HG03575 (cell line): Measurements from ENCODE around the gene TTC33.
A peak's percentile ranks its signal among the peaks of the same experiment; 100 is the strongest.
"Not testable (repeated sequence)": the region's sequence is repeated elsewhere in the genome, so short reads cannot be mapped to it uniquely, and the experiment has no call there.

Experiments used
- ATAC-seq: cut with Tn5 transposase; IDR thresholded peaks from one replicate; pipeline ENCODE4 v1.9.1; 2021; ENCODE audit not compliant: unreplicated experiment, insufficient number of reproducible peaks, low FRiP score; ENCODE audit errors: extremely low read depth

The TTC33 gene

DNA sequence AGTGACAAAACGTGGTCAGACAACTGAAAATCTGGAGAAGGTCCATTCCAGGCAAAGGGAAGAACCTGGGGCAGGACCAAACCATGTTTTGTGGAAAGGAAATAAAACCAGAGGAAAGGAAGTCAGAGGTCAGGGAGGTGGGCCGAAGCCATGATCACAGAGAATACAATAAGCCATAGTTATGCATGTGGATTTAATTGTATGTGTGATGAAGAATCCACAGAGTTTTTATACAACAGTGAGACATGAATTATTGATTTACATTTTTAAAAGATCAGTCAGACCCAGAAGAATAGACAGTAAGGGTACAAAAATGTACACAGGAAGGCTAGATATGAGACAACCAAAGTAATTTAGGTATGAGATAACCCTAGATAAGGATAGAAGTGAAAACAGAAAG, 20.8 kb downstream of the TTC33 start:
- ATAC-seq: no peak

GRCh38 chr5:40733879-40734563, 21.7 kb downstream of the TTC33 start:
- no peak for ATAC-seq

GRCh38 chr5:40733434-40733833, 22.3 kb downstream of the TTC33 start:
- no peak for ATAC-seq

GRCh38 chr5:40722497-40722911, 33.3 kb downstream of the TTC33 start:
- not testable (repeated sequence) for ATAC-seq

- no peak for ATAC-seq
Observed at GRCh38 chr5:40720069-40720468, 35.7 kb downstream of the TTC33 start.

GRCh38 chr5:40717281-40717680, 38.5 kb downstream of the TTC33 start:
- no peak for ATAC-seq

DNA sequence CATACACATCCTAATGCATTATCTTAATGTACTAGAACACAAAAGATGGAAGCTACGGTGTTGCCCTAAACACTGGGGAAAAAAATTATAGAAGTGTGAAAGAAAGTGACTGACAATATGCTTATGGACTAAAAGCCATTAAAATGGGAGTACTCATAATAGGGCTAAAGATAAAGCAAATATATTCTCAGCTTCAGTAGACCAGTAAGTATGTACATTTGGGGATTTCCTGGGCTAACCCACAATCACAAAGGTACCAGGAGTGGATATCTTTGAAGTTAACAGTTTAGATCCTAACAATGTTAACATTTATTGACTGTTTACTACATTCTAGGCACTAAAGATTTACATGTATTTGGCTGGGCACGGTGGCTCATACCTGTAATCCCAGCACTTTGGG, 39.2 kb downstream of the TTC33 start:
- ATAC-seq: no peak

DNA sequence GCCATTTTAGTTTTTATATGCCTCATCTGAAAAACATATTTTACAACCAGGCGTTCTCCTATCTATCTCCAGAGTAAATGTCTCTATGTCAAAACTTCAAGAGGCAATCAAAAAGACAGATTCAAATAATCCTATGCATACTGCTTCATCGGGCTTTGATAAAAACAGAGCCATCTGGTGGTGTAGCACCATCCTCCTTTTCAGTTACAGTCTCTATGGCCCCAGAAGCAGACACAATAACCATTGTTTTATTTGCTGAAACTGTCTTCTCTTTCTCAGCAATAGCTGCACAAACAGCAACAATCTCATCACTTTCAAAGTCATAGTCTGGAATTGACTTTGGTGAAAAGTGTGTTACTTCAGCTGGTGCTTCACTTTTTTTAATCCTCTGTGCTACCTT, 39.8 kb downstream of the TTC33 start:
- no peak for ATAC-seq

- ATAC-seq: no peak
Observed at GRCh38 chr5:40714001-40714400, 41.8 kb downstream of the TTC33 start.

DNA sequence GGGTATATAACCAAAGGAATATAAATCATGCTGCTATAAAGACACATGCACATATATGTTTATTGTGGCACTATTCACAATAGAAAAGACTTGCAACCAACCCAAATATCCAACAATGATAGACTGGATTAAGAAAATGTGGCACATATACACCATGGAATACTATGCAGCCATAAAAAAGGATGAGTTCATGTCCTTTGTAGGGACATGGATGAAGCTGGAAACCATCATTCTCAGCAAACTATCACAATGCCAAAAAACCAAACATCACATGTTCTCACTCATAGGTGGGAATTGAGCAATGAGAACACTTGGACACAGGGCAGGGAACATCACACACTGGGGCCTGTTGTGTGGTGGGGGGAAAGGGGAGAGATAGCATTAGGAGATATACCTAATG, 45.2 kb downstream of the TTC33 start:
- not testable (repeated sequence) for ATAC-seq

- not testable (repeated sequence) for ATAC-seq
Observed at GRCh38 chr5:40705484-40705883, 50.3 kb downstream of the TTC33 start.

GRCh38 chr5:40702027-40702426, 53.7 kb downstream of the TTC33 start:
- not testable (repeated sequence) for ATAC-seq

DNA sequence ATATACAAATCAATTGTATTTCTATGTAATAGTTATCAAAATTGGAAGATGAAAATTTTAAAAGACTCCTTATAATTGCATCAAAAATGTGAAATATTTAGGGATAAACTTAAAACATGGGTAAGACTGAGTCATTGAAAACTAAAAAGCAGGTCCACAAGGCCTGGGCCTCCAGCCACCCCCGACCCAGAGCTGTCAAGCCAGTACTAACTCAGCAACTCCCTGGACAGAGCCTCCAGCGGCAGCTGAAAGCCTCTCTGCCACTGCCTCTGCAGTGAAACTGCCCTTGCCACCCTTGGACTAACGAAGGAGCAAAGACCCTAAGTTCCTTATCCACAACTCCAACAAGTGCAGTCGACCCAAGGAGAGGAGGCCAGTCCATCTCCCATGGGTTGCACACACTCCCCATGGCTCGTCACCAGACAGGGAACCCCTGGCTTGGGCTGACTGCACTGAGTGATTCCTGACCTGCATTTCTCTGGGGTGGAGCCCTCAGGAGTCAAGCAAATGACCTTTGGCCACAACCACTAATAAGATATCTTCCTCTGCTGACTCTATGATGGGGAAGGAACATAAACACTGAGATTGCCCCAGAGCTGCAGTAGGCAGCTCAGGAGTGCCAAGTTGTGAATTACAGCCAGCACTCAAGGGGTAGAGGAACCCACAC, 55.5 kb downstream of the TTC33 start:
- ATAC-seq: no peak

DNA sequence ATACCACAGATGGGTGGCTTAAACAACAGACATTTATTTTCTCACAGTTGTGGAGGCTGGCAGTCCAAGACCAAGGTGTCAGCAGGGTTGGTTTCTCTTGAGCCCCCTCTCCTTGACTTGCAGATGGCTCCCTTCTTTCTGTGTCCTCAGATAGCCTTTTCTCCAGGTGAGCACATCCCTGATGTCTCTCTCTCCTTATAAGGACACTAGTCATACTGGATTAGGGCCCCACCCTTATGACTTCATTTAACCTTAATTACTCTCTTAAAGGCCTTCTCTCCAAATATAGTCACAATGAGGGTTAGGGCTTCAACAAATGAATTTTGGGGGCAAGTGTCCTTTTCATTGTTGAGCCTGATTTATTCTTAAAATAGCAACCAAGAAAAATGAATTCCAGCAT, 61.3 kb downstream of the TTC33 start:
- ATAC-seq: no peak

GRCh38 chr5:40691894-40692293, 63.9 kb downstream of the TTC33 start:
- ATAC-seq: no peak

DNA sequence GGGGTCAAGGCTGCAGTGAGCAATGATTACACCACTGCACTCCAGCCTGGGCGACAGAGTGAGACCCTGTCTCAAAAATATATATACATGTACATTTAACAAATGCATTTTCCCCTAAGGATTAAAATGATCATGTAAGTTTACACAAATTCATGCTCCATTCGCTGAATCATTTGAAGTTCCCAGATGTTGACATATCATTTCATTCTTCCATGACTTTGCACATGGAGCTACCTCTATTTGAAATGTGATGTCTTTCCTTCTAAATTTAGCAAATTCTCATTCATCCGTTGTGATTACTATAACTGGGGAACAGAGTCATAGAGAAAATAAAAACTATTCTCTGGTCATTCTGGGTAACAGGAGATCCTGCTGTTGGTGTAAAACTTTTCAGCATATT, 65.5 kb downstream of the TTC33 start:
- ATAC-seq: no peak

GRCh38 chr5:40689438-40689837, 66.3 kb downstream of the TTC33 start:
- ATAC-seq: no peak

DNA sequence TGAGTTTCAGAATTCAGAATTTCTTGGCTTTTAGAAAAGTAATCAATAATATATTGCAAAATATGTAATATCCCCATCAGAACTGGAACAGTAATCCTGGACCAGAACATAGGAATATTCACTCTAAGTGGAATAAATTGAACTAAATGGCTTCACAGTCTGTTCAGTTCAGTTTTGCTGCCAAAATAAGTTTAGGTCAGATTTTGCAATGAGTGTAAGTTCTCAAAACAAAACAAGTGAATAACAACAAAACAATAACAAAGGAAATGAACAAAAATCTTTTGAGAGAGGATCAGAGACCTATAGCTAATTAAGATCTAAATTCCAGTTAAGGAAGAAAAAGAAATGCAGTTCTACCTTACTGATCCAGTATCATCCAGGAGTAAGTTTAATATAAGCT, 66.8 kb downstream of the TTC33 start:
- ATAC-seq: no peak

- peak; percentile 75 for ATAC-seq
Observed at GRCh38 chr5:40688127-40688761, 67.5 kb downstream of the TTC33 start.

GRCh38 chr5:40687321-40687720, 68.4 kb downstream of the TTC33 start:
- no peak for ATAC-seq
